Activated CD4-positive, alpha-beta T cell treated with anti-CD3 and anti-CD28 coated beads, Interleukin-2, Interleukin-4, amounts not matched to agents 100 ng/mL and 50 ng/mL, durations not matched to agents 16 hours and 8 hours (primary cell): ENCODE measurements around the gene CFAP73.
"Not testable (repeated sequence)": the region's sequence is repeated elsewhere in the genome, so short reads cannot be mapped to it uniquely, and the experiment has no call there.

Experiments used
- DNase-seq: peaks from one replicate; pipeline ENCODE4 v3.0.0-alpha.2; 2020; ENCODE audit warnings: low spot score

CFAP73 gene

DNA sequence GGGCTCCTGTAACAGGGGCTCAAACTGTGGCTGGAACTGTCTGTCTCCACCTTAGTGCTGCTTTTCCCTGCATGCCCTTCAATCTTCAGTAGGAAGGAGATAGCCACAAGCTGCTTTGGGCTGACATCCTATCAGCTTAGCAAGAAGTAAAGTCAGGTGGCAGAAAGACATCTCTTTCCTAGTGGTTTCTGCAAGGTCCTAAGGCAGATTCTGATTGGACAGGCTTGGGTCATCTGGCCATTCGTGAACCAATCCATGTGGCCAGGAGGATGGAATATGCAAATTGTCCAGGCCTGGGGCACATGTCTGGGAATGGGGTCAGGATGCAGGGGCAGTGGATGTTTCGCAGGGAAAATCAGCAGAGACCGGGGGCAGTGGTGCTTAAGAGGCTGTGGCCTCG, 41.2 kb downstream of the CFAP73 start:
- DNase-seq = no peak

DNA sequence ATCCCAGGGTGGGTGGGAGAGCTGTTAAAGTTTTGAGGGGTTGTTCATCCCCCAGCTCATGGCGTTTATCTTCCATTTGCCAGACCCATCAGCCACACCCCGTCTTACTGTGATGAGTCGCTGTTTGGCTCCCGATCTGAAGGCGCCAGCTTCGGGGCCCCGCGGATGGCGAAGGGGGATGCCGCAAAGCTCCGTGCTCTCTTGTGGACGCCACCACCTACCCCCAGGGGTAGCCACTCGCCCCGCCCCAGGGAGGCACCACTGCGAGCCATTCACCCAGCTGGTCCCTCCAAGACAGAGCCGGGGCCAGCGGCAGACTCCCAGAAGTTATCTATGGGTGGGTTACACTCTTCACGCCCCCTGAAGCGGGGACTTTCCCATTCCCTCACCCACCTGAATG, 41.7 kb downstream of the CFAP73 start:
- DNase-seq = no peak

DNA sequence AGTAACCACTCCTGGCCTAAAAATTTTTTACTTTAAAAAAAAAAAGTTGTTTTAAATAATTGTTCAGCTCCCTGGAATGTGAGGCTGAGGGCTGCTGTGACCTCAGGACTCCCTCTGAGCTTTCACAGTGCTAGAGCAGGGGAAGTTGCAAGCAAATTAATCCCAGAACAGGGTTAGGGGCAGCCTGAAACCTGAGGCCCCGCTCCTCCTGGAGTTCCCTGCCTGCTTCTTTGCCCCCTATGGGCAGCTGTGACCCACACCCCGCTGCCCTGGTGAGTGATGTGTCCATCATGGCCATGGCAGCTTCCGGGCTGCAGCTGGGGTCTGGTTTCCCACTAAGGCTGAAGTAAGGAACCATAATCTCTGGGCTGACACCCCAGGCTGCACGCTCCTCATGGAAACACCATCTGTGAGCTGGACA, 45.5 kb downstream of the CFAP73 start:
- no peak for DNase-seq

DNA sequence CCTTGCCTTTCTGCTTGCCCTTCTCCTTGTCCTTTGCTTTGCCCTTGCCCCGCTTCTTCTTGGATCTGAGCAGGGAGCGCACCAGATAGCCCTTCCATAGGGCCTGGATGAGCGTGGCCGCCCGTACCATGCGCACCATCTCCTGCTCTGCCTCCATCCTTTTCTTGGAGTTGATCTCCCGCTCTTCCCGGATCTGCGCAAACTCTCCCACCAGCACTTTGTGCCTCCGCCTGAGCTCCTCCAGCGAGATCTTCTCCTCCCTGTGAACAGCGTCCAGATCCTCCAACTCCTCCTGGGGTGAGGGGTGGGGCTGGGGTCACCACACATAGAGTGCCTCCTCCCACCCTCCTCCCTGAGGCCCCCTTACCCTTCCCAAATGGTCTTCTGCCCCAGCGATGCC, 46.1 kb downstream of the CFAP73 start:
- no peak for DNase-seq

DNA sequence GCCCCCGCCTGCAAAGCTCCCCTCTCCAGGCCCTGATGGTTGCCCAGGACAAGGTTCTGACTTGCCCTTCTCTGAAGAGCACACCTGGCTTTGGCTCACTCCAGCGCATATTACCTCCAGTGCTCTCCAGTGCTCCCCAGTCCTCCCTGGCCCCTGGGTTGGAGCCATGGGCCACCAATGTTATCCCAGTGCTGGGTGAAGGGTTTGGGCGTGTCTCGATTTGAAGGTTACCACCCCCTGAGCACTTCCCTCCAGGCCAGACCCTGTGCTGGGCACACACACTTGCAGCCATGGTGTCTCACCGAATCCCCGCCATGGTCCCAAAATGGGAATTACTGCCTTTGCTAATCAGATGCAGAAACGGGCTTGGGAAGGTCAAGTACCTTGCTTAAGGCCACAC, 47.1 kb downstream of the CFAP73 start:
- DNase-seq = no peak

DNA sequence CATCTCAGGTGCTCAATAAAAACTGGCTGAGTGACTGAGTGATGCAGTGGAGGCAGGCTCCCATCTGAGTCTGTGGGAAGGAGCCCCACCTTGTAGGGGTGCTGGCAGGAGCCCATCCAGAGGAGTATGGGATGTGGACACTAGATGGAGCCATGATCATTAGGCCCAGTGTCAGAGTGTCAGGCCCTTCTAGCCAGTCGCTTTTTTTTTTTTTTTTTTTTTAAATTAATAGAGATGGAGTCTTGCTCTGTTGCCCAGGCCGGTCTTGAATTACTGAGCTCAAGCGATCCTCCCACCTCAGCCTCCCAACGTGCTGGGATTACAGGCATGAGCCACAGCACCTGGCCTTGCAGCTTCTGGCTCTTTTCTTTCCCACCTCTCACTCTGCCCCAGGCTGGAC, 47.5 kb downstream of the CFAP73 start:
- peak; percentile 67 for DNase-seq

DNA sequence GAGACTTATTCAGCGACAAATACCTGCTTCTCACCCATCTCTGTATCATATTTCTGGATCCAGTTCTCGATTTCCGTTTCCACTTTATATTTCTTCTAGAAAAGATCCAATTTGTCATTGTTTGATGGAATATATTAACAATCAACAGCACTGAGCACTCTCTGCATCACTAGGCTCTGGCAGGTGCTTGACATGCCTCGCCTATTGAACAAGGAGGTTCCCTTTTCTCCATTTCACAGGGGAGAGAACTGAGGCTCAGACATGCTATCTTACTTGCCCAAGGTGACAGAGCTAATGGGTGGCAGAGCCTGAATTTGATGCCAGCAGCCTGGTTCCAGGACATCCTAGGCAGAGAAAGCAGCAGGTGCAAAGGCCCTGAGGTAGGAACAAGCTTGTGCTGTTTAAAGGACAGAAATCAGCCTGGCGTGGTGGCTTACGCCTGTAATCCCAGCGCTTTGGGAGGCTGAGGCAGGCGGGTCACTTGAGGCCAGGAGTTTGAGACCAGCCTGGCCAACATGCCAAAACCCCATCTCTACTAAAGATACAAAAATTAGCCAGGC, 48.1 kb downstream of the CFAP73 start:
- no peak for DNase-seq

DNA sequence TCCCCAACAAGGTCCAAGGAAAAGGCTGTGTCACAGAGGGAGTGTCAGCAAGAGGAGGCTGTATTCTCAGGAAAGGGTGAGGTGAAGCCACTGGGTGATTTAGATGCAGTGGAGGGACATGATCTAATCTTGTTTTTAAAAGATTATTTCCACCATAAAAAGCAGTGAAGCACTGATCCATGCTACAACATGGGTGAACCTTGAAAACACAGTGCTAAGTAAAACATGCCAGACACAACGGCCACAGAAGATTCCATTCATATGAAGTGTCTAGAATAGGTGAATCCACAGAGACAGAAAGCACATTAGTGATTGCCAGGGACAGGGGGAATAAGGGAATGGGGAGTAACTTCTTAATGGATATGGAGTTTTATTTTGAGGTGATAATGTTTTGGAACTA, 48.8 kb downstream of the CFAP73 start:
- no peak for DNase-seq

DNA sequence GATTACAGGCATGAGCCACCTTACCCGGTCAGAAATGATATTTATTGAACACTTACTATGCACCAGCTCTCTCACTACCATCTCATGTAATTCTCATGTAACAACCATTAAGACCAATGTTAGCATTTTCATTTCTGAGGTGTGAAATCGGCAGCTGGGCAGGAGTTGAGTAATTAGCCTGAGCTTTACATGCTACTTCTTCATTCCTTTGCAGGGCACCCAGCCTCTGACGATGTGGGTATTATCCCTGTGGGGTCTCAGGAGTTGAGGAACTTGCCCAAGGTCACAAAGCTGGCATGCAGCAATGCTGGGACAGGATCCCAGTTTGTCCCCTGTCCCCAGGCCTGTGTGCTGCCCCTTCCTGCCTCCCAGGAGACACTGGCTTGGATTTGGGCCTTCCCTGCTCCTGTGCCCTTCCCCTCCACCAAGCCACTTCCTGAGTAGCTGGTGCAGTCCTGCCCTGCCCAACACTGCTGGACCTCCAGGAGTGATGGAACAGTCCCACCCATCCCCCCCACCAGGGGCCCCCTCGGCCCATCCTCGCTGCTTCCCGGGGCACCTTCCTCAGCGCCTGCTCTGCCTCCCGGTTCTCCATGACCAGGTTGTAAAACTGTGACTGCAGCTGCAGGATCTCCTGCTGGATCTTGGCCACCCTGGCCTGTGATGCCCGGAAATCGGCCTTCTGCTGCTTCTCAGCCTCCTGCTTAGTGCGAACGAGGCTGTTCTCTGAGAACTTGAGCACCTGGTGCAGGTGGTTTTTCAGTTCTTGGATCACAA, 50.7 kb downstream of the CFAP73 start:
- no peak for DNase-seq

DNA sequence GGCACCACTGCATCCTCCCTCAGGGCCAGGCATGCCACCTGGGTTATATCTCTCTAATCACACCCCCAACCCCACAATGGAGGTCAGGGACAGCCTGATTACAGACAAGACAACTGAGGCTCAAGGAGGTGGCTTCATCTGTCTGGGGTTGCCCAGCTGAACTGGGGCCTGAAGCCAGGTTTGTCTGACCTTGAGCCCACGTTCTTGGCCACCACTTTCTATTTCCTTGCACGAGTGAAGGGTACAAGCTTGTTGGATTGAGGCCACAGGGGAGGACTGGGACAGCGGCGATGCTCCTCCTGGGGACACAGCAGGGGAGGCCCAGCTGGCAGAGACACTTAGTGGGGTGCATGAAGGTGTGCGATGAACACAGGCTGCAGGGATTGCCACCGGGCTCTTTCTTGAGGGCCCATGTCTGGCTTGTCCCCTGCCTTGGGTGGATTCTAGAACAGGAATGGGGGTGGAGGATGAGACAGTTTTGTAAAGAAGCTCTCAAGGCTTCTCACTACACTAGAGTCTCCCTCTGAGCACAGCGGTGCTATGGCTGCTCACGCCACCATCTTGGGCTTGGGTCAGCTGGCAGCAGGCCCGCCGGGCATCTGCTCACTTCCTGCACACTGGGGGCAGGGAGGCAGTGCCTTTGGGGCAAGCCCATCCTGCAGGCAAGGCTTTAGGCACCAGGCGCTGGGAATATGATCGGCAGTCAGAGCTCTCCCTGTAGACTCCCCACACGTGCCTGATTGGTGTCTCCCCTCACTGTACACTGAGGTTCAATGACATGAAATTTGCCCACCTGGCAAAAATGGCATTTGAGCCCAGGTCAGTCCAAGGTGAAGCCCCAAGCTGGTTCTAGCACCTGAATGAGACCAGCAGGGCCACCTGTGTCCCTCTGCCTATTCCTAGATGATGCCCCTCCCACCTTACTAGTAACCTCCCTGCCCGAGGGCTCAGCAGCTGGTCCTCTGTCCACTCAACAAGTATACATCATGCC, 52.0 kb downstream of the CFAP73 start:
- no peak for DNase-seq

DNA sequence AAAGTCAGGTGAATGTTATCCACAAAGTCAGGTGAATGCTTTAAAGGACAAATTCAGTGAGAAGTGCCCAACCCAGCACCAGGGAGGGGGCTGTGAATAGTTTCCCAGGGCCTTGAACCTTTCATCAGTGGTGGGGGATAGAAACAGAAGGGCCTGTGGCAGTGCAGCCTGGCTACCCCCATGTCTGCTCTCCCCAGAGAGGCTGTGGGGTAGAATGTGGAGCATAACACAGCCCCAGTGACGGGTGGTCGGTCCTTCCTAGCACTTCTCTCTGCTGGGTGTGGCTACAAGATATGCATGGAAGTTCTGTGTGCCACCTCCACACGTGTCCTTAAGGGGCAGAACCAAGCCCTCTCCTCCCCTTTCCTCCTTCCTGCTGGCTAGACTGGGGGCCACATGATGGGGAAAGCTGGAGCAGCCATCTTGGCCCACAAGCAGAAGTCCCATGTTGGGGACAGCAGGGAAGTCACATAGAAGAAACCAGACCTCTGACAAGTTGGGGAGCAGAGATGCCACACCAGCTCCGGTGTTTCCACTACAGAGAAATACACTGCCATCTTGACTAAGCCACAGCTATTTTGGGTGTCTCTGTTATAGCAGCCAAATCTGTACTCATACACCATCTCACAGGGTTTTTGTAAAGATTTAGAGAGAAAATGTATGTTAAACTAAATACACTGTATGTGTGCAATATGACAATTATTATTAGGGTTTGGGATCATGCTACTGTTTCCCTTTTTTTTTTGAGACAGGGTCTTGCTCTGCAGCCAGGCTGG, 53.0 kb downstream of the CFAP73 start:
- no peak for DNase-seq

DNA sequence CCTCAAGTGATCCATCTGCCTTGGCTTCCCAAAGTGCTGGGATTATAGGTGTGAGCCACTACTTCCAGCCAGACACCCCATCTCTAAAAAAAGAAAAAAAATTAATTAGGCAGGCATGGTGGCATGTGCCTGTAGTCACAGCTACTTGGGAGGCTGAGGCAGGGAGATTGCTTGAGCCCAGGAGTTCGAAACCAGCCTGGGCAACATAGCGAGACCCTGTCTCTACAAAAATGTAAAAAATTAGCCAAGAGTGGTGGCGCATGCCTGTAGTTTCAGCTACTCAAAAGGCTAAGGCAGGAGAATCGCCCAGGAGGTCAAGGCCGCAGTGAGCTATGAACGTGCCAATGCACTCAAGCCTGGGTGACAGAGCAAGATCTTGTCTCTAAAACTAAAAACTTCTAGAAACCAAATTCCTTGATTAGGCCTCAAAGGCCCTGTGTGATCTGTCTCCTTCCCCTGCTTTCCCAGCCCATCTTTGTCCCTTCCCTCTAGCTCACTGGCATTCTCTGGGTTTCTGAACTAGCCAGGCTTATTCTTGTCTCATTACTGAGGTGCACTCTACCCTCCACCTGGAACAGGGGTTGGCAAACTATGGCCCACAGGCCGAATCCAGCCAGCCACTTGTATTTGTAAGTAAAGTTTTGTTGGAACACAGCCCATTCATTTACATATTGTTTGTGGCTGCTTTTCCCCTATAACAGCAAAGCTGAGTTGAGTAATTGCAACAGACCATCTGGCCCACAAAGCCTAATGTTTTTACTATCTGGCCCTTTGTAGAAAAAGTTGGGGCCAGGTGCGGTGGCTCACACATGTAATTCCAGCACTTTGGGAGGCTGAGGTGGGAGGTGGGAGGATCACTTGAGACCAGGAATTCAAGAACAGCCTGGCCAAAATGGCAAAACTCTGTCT, 54.6 kb downstream of the CFAP73 start:
- DNase-seq = no peak

DNA sequence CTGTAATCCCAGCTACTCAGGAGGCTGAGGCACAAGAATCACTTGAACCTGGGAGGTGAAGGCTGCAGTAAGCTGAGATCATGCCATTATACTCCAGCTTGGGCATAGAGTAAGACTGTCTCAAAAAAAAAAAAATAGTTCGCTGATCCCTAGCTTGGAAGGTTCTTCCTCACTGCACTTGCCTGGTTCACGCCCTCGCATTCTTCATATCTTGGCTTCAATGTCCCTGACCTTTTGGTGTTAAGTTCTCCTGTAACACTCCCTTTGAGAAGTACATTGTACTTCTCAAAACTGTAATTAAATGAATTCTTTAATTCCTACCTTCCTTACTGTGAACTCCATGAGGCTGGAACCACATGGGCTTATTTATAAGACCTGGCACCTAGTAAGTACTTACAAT, 55.3 kb downstream of the CFAP73 start:
- DNase-seq = no peak

DNA sequence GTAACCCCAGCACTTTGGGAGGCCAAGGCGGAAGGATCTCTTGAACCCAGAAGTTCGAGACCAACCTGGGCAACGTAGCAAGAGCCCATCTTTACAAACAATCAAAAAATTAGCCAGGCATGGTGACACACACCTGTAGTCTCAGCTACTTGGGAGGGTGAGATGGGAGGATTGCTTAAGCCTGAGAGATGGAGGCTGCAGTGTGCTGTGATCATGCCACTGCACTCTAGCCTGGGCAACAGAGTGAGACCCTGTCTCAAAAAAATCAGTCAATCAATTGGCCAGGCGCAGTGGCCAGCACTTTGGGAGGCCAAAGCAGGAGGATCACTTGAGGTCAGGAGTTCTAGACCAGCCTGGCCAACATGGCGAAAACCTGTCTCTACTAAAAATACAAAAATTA, 57.3 kb downstream of the CFAP73 start:
- not testable (repeated sequence) for DNase-seq

DNA sequence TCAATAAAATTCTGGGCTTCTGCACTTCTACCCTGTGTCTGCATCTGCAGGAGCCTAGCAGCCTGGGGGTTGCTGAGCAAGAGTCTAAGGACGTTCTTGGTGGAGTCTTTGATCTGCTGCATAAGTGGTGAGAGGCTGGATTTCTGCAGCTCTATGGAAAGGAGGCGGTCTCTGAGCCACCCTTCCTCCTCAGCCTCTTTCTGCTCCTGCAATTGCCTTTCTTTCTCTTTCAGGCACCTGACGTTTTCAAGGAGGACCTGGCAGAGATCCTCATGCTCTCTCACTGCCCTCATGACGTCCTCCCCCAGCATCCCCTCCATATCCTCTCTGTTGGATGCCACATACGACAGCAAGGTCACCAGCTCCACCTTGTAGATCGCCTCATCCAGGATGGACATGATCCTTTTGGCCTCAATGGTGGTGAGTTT, 58.1 kb downstream of the CFAP73 start:
- no peak for DNase-seq

DNA sequence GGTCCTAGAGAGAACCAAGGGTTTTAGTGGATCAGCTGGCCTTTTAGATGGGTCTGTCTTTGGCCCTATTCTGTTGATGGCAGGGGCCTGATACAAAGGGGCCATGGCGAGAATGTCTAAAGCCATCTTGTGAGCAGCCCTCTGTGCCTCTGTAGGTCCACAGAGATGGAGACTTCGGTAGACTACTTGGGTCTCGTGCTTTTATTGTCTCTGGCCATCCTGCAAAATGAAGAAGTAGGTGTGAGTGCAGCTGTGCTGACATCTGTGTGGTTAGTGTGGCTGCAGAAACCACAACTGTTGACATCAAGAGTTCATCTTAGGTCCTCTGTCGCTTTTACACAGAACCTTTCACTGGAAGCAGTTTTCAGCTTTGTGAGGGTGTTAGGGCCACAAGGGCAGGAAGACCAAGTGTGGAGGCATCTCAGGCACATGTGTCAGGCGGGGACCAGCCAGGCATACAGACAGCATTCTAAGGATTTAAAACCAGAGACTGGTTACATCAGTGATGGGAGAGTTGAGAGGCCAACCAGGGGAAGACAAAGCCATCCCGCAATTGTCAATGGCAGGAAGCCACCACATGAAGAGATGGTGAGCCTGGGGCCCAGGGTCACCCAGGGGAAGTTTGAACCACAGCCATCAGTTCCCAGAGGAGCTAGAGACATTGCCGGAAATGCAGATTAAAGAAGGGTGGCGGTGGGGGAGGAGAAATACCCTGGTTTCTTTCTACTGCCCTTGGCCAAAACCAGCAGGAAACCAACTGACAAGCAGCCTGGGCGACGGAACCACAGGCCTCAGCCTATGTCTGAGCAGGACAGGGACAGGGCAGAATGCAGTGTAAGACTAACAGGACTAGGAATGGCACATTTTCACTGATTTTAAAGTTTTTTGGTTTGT, 58.8 kb downstream of the CFAP73 start:
- peak; percentile 85 for DNase-seq
